Measurements from ENCODE around the gene RPS15. TPM values are rescaled to one million over a fixed set of nuclear protein-coding genes. Genes with fewer than 3 reads are reported as not detected.

Gene RPS15
- total and polyA plus RNA-seq, 2 donors from 2014 or later = 893 to 1,823 TPM

GRCh38 chr19:1466461-1467214, 28.4 kb downstream of the RPS15 start:
- peak in 1 of 5 donors; percentile 47 for DNase-seq
- Histone ChIP-seq H3K9me3 (ENCODE audit: control insufficient read depth in 2 of 3, insufficient read depth in 1 of 3, low read length in 3 of 3) (no peaks in the 10 kb centered on the region), H3K4me1 (ENCODE audit: control insufficient read depth in 2 of 3, insufficient read depth in 2 of 3, low read depth in 1 of 3, low read length in 3 of 3) (peaks cover 0 to 25% (median 4%) of the 10 kb centered on the region in 3 donors), H3K27ac (ENCODE audit: low read depth in 2 of 2, low read length in 2 of 2) (no peak overlapping the region), H3K36me3 (ENCODE audit: control insufficient read depth in 2 of 3, insufficient read depth in 3 of 3, low read length in 3 of 3) (no peaks in the 10 kb centered on the region), H3K27me3 (ENCODE audit: control insufficient read depth, insufficient read depth, low read length) (peaks cover 16% of the 10 kb centered on the region), H3K9ac (ENCODE audit: low read length in 3 of 3) (no peak overlapping the region), H3K4me3 (ENCODE audit: low read length in 3 of 3) (no peak overlapping the region)
- intact Hi-C loops (cut with DNase I) = no loop called here
- FAIRE-seq = no peak
- no peak for TF ChIP-seq CTCF (IDR thresholded peaks at IDR 0.05; ENCODE audit: borderline replicate concordance, extremely low read depth, insufficient read depth)

GRCh38 chr19:1467215-1467489, 29.0 kb downstream of the RPS15 start:
- Histone ChIP-seq H3K4me3 (ENCODE audit: low read length in 3 of 3) (no peak overlapping the region), H3K9me3 (ENCODE audit: control insufficient read depth in 2 of 3, insufficient read depth in 1 of 3, low read length in 3 of 3) (no peaks in the 10 kb centered on the region), H3K9ac (ENCODE audit: low read length in 3 of 3) (no peak overlapping the region), H3K4me1 (ENCODE audit: control insufficient read depth in 2 of 3, insufficient read depth in 2 of 3, low read depth in 1 of 3, low read length in 3 of 3) (peaks cover 0 to 28% (median 4%) of the 10 kb centered on the region in 3 donors), H3K27ac (ENCODE audit: low read depth in 2 of 2, low read length in 2 of 2) (no peak overlapping the region), H3K36me3 (ENCODE audit: control insufficient read depth in 2 of 3, insufficient read depth in 3 of 3, low read length in 3 of 3) (no peaks in the 10 kb centered on the region), H3K27me3 (ENCODE audit: control insufficient read depth, insufficient read depth, low read length) (peaks cover 19% of the 10 kb centered on the region)
- intact Hi-C loops (cut with DNase I) = no loop called here
- FAIRE-seq (no peak), DNase-seq (peak in 1 of 5 donors; percentile 53)
- no peak for TF ChIP-seq CTCF (IDR thresholded peaks at IDR 0.05; ENCODE audit: borderline replicate concordance, extremely low read depth, insufficient read depth)

- no peak for TF ChIP-seq CTCF (IDR thresholded peaks at IDR 0.05; ENCODE audit: borderline replicate concordance, extremely low read depth, insufficient read depth)
- Histone ChIP-seq H3K4me3 (ENCODE audit: low read length in 3 of 3) (no peak overlapping the region), H3K9ac (ENCODE audit: low read length in 3 of 3) (no peak overlapping the region), H3K4me1 (ENCODE audit: control insufficient read depth in 2 of 3, insufficient read depth in 2 of 3, low read depth in 1 of 3, low read length in 3 of 3) (peaks cover 0 to 30% (median 4%) of the 10 kb centered on the region in 3 donors), H3K36me3 (ENCODE audit: control insufficient read depth in 2 of 3, insufficient read depth in 3 of 3, low read length in 3 of 3) (no peaks in the 10 kb centered on the region), H3K27ac (ENCODE audit: low read depth in 2 of 2, low read length in 2 of 2) (no peak overlapping the region), H3K27me3 (ENCODE audit: control insufficient read depth, insufficient read depth, low read length) (peaks cover 20% of the 10 kb centered on the region), H3K9me3 (ENCODE audit: control insufficient read depth in 2 of 3, insufficient read depth in 1 of 3, low read length in 3 of 3) (no peaks in the 10 kb centered on the region)
- DNase-seq (peak in 2 of 5 donors; percentile 56 to 73), FAIRE-seq (no peak)
- intact Hi-C loops (cut with DNase I) = no loop called here
Measured at GRCh38 chr19:1467490-1468273, 29.5 kb downstream of the RPS15 start.
